SU-DHL-6 (cell line): ENCODE results near the gene MPV17L.

Experiments
- H2AFZ ChIP-seq: fragments of 200-600 bp; sonication (generic); 2 replicates; pipeline ENCODE4 v1.6.1; 2014; ENCODE audit warnings: low read depth, mild to moderate bottlenecking, moderate library complexity, mixed read lengths, antibody characterized with exemption, low read length; ENCODE audit not compliant: severe bottlenecking
- H3F3A ChIP-seq: fragments of 200-600 bp; shearing (Covaris generic); 2 replicates; pipeline ENCODE4 v1.6.0; 2016; ENCODE audit warnings: antibody characterized with exemption, mild to moderate bottlenecking; ENCODE audit not compliant: insufficient read depth
- H3K27ac ChIP-seq: fragments of 200-600 bp; sonication (generic); 2 replicates; pipeline ENCODE4 v1.5.1; 2016; ENCODE audit warnings: low read depth, mild to moderate bottlenecking, low read length, moderate library complexity, mixed read lengths
- H3K27me3 ChIP-seq: fragments of 200-600 bp; sonication (generic), shearing (Covaris generic); 2 replicates; pipeline ENCODE4 v1.6.0; 2014; ENCODE audit warnings: mild to moderate bottlenecking, low read length
- H3K36me3 ChIP-seq: fragments of 200-600 bp; sonication (generic); 2 replicates; pipeline ENCODE4 v1.6.1; 2014; ENCODE audit warnings: mild to moderate bottlenecking, low read length, mixed read lengths
- H3K4me2 ChIP-seq: fragments of 300-600, 200-600 bp; shearing (Covaris generic), sonication (generic); 2 replicates; pipeline ENCODE4 v1.6.0; 2014; ENCODE audit warnings: low read length, low read depth, mild to moderate bottlenecking; ENCODE audit not compliant: poor library complexity, severe bottlenecking
- H3K4me3 ChIP-seq: fragments of 200-600 bp; sonication (generic); 2 replicates; pipeline ENCODE4 v1.5.1; 2014; ENCODE audit warnings: antibody characterized with exemption, low read length, mild to moderate bottlenecking, mixed read lengths; ENCODE audit not compliant: insufficient read depth, poor library complexity, severe bottlenecking
- H3K79me2 ChIP-seq: fragments of 200-600 bp; sonication (generic); 2 replicates; pipeline ENCODE4 v1.6.1; 2014; ENCODE audit warnings: mild to moderate bottlenecking, low read length, moderate library complexity; ENCODE audit not compliant: insufficient read depth
- H3K9ac ChIP-seq: fragments of 200-600 bp; sonication (generic); 2 replicates; pipeline ENCODE4 v1.7.0; 2014; ENCODE audit warnings: mild to moderate bottlenecking, low read length
- H3K9me2 ChIP-seq: fragments of 200-600 bp; sonication (generic); replicated peaks from 2 replicates; pipeline ENCODE4 v1.6.1; 2014; ENCODE audit warnings: low read length; ENCODE audit not compliant: insufficient read depth
- H3K9me3 ChIP-seq: fragments of 200-600 bp; sonication (generic); 2 replicates; pipeline ENCODE4 v1.6.1; 2014; ENCODE audit warnings: low read length, mixed read lengths; ENCODE audit not compliant: insufficient read depth
- H4K20me1 ChIP-seq: fragments of 200-600 bp; sonication (generic); 2 replicates; pipeline ENCODE4 v1.6.1; 2014; ENCODE audit warnings: low read depth, mild to moderate bottlenecking, antibody characterized with exemption, low read length, moderate library complexity, mixed read lengths
- CTCF ChIP-seq: fragments of 200-600 bp; sonication (generic); IDR thresholded peaks from one replicate; pipeline ENCODE4 v1.5.1; 2017; ENCODE audit warnings: antibody characterized with exemption, mild to moderate bottlenecking, low read length, moderate library complexity; ENCODE audit not compliant: insufficient read depth, poor library complexity, severe bottlenecking
- EZH2phosphoT487 ChIP-seq: fragments of 200-600 bp; sonication (generic), shearing (Covaris generic); conservative IDR thresholded peaks from 2 replicates; pipeline ENCODE4 v1.6.1; 2018; ENCODE audit warnings: mild to moderate bottlenecking, antibody characterized with exemption, low read length, moderate library complexity, mixed read lengths

MPV17L gene

GRCh38 chr16:15461376-15461775 lies 65.8 kb downstream of the MPV17L start:
- Histone ChIP-seq H3K79me2 (no peaks in the 10 kb centered on the region), H3K27me3 (no peaks in the 10 kb centered on the region), H2AFZ (no peak overlapping the region), H4K20me1 (no peaks in the 10 kb centered on the region), H3K27ac (no peak overlapping the region), H3F3A (no peaks in the 10 kb centered on the region), H3K4me2 (no peak overlapping the region), H3K9me3 (no peaks in the 10 kb centered on the region), H3K9me2 (no peaks in the 10 kb centered on the region), H3K4me3 (no peak overlapping the region), H3K9ac (no peak overlapping the region), H3K36me3 (no peaks in the 10 kb centered on the region)
- TF ChIP-seq CTCF (no peak), EZH2phosphoT487 (no peak)
